Calu3 (cell line): ENCODE data around the gene ALX4. TPM values are rescaled to one million over a fixed set of nuclear protein-coding genes. Genes with fewer than 3 reads are reported as not detected.

Experiments used
- BruUV-seq: library from RNA; stranded (reverse); fragments of 400-500 nt; replicated peaks from 2 replicates; lab custom pipeline; 2021; lab: Mats Ljungman, UMichigan
- CTCF ChIA-PET: fragments of 300-600 bp; sonication (Branson Sonifier 250); formaldehyde crosslinking; loops from one replicate; lab custom pipeline; 2022; ENCODE audit warnings: antibody characterized with exemption; lab: Charles Lee
- DNase-seq: peaks from one replicate; pipeline ENCODE4 v3.0.0; 2022
- H3K27ac Mint-ChIP-seq: one replicate; pipeline ENCODE4 v1.8.0; 2022; ENCODE audit warnings: mixed read lengths; ENCODE audit not compliant: unreplicated experiment
- H3K27me3 Mint-ChIP-seq: one replicate; pipeline ENCODE4 v1.8.0; 2022; ENCODE audit warnings: mixed read lengths; ENCODE audit not compliant: unreplicated experiment
- H3K36me3 Mint-ChIP-seq: one replicate; pipeline ENCODE4 v1.8.0; 2022; ENCODE audit warnings: mild to moderate bottlenecking, moderate library complexity, mixed read lengths; ENCODE audit not compliant: insufficient read depth, unreplicated experiment
- H3K4me1 Mint-ChIP-seq: one replicate; pipeline ENCODE4 v1.8.0; 2022; ENCODE audit warnings: mild to moderate bottlenecking, low read depth, mixed read lengths; ENCODE audit not compliant: unreplicated experiment
- H3K4me3 Mint-ChIP-seq: one replicate; pipeline ENCODE4 v1.8.0; 2022; ENCODE audit warnings: mild to moderate bottlenecking, low read depth, moderate library complexity, mixed read lengths; ENCODE audit not compliant: unreplicated experiment
- H3K9me3 Mint-ChIP-seq: one replicate; pipeline ENCODE4 v1.8.0; 2022; ENCODE audit warnings: low read depth, mixed read lengths; ENCODE audit not compliant: unreplicated experiment
- intact Hi-C: fragments of 100-400 bp; cut with micrococcal nuclease; formaldehyde crosslinking; loops from one replicate; pipeline ENCODE4 v1.10.0; 2022; ENCODE audit not compliant: unreplicated experiment
- total RNA-seq: library from RNA; stranded (reverse); gene quantifications from 2 replicates; pipeline ENCODE4 v1.2.3, GENCODE V29; 2022
- TF ChIP-seq, protein P1 (sequence below): fragments of 200-600 bp; IDR thresholded peaks from one replicate; pipeline ENCODE4 v1.8.0; 2022; ENCODE audit warnings: antibody characterized with exemption; ENCODE audit not compliant: unreplicated experiment

ALX4 gene
- total RNA-seq, 1 experiment from 2014 or later: not detected

DNA sequence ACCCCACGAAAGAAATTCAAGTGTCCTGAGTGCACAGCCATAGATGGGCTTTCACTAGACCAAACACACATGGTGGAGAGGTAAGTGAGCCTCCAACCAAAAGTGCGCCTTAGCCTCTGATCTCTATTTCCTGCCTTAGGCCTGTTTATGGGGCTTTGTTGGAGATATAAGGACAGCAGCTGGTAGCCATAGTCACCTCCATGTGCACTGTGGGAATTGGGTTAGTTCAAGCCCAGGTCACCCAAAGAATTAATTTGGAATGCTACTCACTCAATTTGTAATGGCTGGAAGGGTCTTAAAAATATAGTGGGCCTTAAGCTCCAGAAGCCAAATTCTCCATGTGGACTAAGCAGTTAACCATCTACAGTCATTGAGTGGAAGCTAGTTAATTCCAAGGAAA, 73.6 kb downstream of the ALX4 start:
- Mint-ChIP-seq H3K27me3 (no peaks in the 10 kb centered on the region), H3K36me3 (peaks cover 5% of the 10 kb centered on the region), H3K4me1 (no peaks in the 10 kb centered on the region), H3K9me3 (no peaks in the 10 kb centered on the region), H3K27ac (no peak overlapping the region), H3K4me3 (no peak overlapping the region)
- TF ChIP-seq, protein P1, sequence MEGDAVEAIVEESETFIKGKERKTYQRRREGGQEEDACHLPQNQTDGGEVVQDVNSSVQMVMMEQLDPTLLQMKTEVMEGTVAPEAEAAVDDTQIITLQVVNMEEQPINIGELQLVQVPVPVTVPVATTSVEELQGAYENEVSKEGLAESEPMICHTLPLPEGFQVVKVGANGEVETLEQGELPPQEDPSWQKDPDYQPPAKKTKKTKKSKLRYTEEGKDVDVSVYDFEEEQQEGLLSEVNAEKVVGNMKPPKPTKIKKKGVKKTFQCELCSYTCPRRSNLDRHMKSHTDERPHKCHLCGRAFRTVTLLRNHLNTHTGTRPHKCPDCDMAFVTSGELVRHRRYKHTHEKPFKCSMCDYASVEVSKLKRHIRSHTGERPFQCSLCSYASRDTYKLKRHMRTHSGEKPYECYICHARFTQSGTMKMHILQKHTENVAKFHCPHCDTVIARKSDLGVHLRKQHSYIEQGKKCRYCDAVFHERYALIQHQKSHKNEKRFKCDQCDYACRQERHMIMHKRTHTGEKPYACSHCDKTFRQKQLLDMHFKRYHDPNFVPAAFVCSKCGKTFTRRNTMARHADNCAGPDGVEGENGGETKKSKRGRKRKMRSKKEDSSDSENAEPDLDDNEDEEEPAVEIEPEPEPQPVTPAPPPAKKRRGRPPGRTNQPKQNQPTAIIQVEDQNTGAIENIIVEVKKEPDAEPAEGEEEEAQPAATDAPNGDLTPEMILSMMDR: no peak
- DNase-seq: no peak
- BruUV-seq: no TSS peak
- CTCF ChIA-PET: no interaction called here
- intact Hi-C loops: no loop called here

DNA sequence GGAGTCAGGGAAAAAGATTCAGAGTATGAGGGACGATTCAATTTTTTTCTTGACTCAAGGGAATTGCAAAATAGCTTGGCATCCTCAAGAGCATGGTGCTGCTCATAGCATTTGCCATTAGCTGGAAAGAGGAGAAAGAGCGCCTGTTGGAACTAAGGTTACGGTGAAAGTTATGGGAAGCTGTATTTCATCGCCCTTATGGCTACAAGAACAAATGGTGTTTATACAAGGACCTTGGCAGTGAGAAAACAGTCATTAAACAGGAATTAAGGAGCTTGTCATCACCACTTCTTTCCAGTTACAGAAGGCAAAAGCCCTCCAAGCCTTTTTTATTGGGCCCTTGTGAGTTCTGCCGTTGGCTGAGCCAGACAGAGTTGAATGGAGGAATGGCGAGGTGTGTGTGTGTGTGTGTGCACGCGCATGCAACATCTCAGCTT, 74.2 kb downstream of the ALX4 start:
- no peak for DNase-seq
- no peaks in the 10 kb centered on the region for H3K27me3 Mint-ChIP-seq
- H3K4me3 Mint-ChIP-seq: no peak overlapping the region
- no peaks in the 10 kb centered on the region for H3K9me3 Mint-ChIP-seq
- CTCF ChIA-PET: no interaction called here
- intact Hi-C loops: no loop called here
- peaks cover 5% of the 10 kb centered on the region for H3K36me3 Mint-ChIP-seq
- H3K4me1 Mint-ChIP-seq: no peaks in the 10 kb centered on the region
- BruUV-seq: no TSS peak
- TF ChIP-seq, protein P1: no peak
- H3K27ac Mint-ChIP-seq: no peak overlapping the region

DNA sequence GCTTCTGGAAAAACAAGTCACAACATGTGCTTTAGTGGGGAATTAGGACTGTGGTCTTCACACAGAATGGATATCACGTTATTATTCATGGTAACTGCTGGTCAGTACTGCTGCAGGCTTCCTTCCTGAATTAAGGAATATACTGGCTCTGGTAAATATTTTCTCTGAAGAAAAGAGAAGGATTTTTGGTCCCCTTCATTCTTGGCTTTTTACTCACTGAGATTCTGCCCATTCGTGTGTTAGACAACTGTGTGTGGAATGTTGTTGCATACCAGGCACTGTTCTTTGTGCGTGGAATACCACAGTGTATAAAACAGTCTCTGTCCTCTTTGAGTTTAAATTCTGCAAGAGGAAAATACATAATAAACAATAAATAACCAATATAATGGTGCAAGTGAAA, 80.3 kb downstream of the ALX4 start:
- no peak overlapping the region for H3K4me3 Mint-ChIP-seq
- CTCF ChIA-PET: no interaction called here

DNA sequence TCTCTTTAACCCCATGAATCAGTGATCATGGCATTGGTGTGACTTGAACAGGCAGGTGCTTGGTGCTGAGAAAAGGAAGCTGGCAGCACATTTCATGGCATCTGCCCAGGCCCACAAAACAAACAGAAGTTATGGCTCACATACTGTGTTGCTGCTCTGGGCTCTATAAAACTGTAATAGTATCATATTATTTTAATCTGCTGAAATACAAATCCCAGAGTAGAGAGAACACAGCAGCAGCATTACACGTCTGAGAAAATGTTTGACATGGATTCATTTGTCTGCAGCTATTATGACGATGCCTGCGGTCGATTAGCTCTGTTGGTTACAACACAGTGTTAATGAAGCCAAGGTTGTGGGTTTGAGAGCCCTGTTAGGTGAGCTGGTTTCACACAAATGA, 80.8 kb downstream of the ALX4 start:
- no TSS peak for BruUV-seq
- intact Hi-C loops: no loop called here
- Mint-ChIP-seq H3K4me3 (no peak overlapping the region), H3K9me3 (no peaks in the 10 kb centered on the region), H3K4me1 (no peaks in the 10 kb centered on the region), H3K27me3 (no peaks in the 10 kb centered on the region), H3K27ac (no peak overlapping the region), H3K36me3 (peaks cover 6% of the 10 kb centered on the region)
- CTCF ChIA-PET: no interaction called here
- DNase-seq: no peak
- TF ChIP-seq, protein P1: no peak

More for the DNA sequence above, 80.3 kb downstream of the ALX4 start:
- TF ChIP-seq, protein P1: no peak
- Mint-ChIP-seq H3K9me3 (no peaks in the 10 kb centered on the region), H3K4me1 (no peaks in the 10 kb centered on the region), H3K36me3 (peaks cover 6% of the 10 kb centered on the region), H3K27ac (no peak overlapping the region), H3K27me3 (no peaks in the 10 kb centered on the region)
- BruUV-seq: no TSS peak
- intact Hi-C loops: no loop called here
- no peak for DNase-seq
